Natural killer cell treated with Interleukin-12 subunit alpha and Interleukin-12 subunit beta and Interleukin-15 and Interleukin-18, amount 100 ng/mL, for 72 hours (primary cell): Measurements from ENCODE around the gene ZNF93. TPM values are rescaled to one million over a fixed set of nuclear protein-coding genes. Genes with fewer than 3 reads are reported as not detected.
A peak's percentile ranks its signal among the peaks of the same experiment; 100 is the strongest.
"Not testable (repeated sequence)": the region's sequence is repeated elsewhere in the genome, so short reads cannot be mapped to it uniquely, and the experiment has no call there.

ENCODE experiments used
- ATAC-seq, 2 donors: fragments of 150-1000 bp; cut with Tn5 transposase in 1 of 2; sonication (Bioruptor Pico), chemical (Tn5 transposase) in 1 of 2; 2 replicates each; pipeline ENCODE4 v1.10.0; 2021
- DNase-seq: peaks from one replicate; pipeline ENCODE4 v3.0.0; 2022; ENCODE audit warnings: low spot score
- H3K27ac Mint-ChIP-seq, 2 donors: 1 replicate in 1 of 2; 2 replicates in 1 of 2; pipeline ENCODE4 v1.8.0; 2022; ENCODE audit warnings: mixed read lengths in 2 of 2, mild to moderate bottlenecking in 1 of 2, moderate library complexity in 1 of 2
- H3K27me3 Mint-ChIP-seq, 2 donors: 1 replicate in 1 of 2; 2 replicates in 1 of 2; pipeline ENCODE4 v1.8.0; 2022; ENCODE audit warnings: mixed read lengths in 2 of 2
- H3K36me3 Mint-ChIP-seq: one replicate; pipeline ENCODE4 v1.8.0; 2022; ENCODE audit warnings: mixed read lengths
- H3K4me1 Mint-ChIP-seq, 2 donors: 1 replicate in 1 of 2; 2 replicates in 1 of 2; pipeline ENCODE4 v1.8.0; 2022; ENCODE audit warnings: low read depth in 2 of 2, mixed read lengths in 2 of 2, mild to moderate bottlenecking in 1 of 2
- H3K4me3 Mint-ChIP-seq: one replicate; pipeline ENCODE4 v1.8.0; 2022; ENCODE audit warnings: mixed read lengths
- H3K9me3 Mint-ChIP-seq: 2 replicates; pipeline ENCODE4 v1.8.0; 2022; ENCODE audit warnings: mixed read lengths
- total RNA-seq, 2 donors: library from RNA; stranded (reverse); gene quantifications; one replicate each; pipeline ENCODE4 v1.2.3, GENCODE V29; 2022

Gene ZNF93
- 1 to 10 TPM; 5.2 to 9.3 TPM for total RNA-seq

DNA sequence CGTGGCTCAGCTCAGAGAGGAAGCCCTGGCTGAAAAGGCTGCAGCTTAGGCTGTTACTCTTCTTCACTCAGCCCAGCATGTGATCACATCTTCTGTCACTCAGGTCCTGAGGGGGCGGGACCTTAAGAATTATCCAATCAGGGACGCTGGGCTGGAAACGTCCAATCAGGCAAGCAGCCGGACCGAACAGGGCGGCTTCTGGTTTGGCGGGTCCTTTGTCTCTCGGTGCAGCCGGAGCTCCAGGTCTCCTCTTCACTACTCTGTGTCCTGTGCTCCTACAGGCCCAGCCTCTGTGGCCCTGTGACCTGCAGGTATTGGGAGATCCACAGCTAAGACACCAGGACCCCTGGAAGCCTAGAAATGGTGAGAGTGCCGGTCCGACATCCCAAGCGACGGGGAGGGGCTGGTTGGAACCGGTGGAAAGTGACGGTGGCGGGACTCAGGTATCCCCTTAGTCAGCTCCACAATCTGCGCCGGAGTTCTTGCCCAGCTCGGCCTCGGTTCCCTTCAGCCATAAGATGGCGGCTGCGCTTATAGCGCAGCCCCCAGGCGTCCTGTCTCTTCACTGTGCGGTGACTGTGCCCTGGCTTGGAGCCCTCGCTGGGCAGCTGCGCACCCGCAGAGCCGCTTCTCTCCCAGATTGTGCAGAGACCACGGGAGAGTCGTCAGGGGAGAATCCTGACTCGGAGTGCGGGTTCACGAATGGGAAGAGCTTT is at the start of gene ZNF93:
ZNF93 (plus strand) TSS at position 218 of the 716 bp plus-strand sequence; CDS start at position 361, 143 bp downstream.
- H3K4me1 Mint-ChIP-seq, result peaks cover 19% of the 10 kb centered on the region in 2 donors
- H3K36me3 Mint-ChIP-seq, result peaks cover 43% of the 10 kb centered on the region
- peaks cover 19% of the 10 kb centered on the region for H3K9me3 Mint-ChIP-seq
- H3K27ac Mint-ChIP-seq, result peak within 1 kb of the TSS; percentile 73 to 74
- peak; percentile 94 for DNase-seq
- peak within 1 kb of the TSS; percentile 93 for H3K4me3 Mint-ChIP-seq
- no peaks in the 10 kb centered on the region for H3K27me3 Mint-ChIP-seq
- peak; percentile 98 for ATAC-seq

- ATAC-seq, H3K4me1 Mint-ChIP-seq, H3K27me3 Mint-ChIP-seq, H3K9me3 Mint-ChIP-seq, H3K36me3 Mint-ChIP-seq, H3K4me3 Mint-ChIP-seq, DNase-seq, H3K27ac Mint-ChIP-seq: not testable (repeated sequence)
Observed at GRCh38 chr19:19851740-19852139, 49.0 kb upstream of the ZNF93 start.

DNA sequence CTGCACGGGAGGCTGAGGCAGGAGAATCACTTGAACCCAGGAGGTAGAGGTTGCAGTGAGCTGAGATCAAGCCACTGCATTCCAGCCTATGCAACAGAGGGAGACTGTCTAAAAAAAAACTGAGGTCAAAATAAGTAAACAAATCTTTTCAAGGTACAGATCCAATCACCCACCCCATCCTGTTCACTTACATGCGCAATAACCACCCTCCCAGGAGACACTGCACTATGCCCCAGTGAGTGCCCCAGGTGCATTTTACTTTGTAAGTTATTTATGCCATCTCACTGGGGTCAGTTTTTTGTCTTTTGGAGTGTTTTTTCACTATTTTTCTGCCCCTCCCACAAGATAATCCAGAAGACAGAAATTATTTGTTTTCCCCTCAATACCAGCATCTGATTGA is 42.0 kb upstream of the ZNF93 start:
- ATAC-seq, result no peak
- Mint-ChIP-seq H3K9me3 (no peaks in the 10 kb centered on the region), H3K27me3 (no peaks in the 10 kb centered on the region), H3K4me3 (no peak overlapping the region), H3K27ac (no peak overlapping the region), H3K36me3 (no peaks in the 10 kb centered on the region), H3K4me1 (peaks cover 0 to 14% of the 10 kb centered on the region in 2 donors)
- DNase-seq, result no peak

GRCh38 chr19:19860756-19861390 is 39.9 kb upstream of the ZNF93 start:
- Mint-ChIP-seq H3K9me3 (no peaks in the 10 kb centered on the region), H3K27ac (peak overlapping the region in 1 of 2 donors; percentile 86), H3K4me1 (peaks cover 0 to 17% of the 10 kb centered on the region in 2 donors), H3K36me3 (no peaks in the 10 kb centered on the region), H3K27me3 (no peaks in the 10 kb centered on the region), H3K4me3 (peak overlapping the region; percentile 52)
- ATAC-seq (peak in 1 of 2 donors; percentile 77), DNase-seq (peak; percentile 79)

DNA sequence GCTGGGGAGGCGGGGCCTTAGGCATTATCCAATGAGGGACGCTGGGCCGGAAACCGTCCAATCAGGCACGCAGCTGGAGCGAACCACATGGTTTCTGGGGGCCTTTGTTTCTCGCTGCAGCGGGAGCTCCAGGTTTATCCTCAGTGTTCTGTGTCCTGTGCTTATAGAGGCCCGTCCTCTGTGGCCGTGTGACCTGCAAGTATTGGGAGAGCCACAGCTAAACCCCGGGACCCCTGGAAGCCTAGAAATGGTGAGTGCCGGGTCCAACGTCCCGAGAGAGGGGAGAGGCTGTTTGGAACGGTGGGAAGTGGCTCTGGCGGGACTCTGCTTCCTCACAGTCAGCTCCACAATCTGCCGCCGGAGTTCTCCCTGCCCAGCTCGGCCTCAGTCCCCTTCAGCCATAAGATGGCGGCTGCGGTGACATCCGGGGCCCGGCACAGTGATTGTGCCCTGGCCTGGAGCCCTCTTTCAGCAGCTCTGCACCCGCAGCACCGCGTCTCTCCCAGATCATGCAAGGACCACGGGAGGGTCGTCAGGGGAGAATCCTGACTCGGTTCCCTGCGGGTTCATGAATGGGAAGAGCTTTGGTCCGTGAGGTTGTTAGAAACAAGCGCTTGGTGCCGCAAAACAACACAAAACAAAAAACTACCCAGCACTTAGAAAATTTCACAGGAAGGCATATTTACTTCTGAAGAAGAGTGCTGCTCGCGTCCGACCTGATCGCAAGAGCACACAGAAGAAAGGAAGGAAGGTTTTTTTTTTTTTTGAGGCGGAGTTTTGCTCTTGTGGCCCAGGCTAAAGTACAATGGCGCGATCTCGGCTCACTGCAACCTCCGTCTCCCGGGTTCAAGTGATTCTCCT is 34.8 kb upstream of the ZNF93 start, which contains the start of gene ZNF253:
ZNF253 (plus strand) TSS at position 133 of the 861 bp plus-strand sequence; CDS start at position 248, 115 bp downstream.
- DNase-seq (peak; percentile 96), ATAC-seq (peak; percentile 97 to 98)
- H3K4me3 Mint-ChIP-seq, result peak within 1 kb of the TSS; percentile 98
- no peaks in the 10 kb centered on the region for H3K27me3 Mint-ChIP-seq
- H3K27ac Mint-ChIP-seq, result peak within 1 kb of the TSS; percentile 98 to 99
- no peaks in the 10 kb centered on the region for H3K9me3 Mint-ChIP-seq
- H3K36me3 Mint-ChIP-seq, result no peaks in the 10 kb centered on the region
- H3K4me1 Mint-ChIP-seq, result peaks cover 19 to 26% of the 10 kb centered on the region in 2 donors

GRCh38 chr19:19866611-19867248 is 34.0 kb upstream of the ZNF93 start:
- no peaks in the 10 kb centered on the region for H3K27me3 Mint-ChIP-seq
- H3K9me3 Mint-ChIP-seq, result no peaks in the 10 kb centered on the region
- peak; percentile 67 for DNase-seq
- H3K36me3 Mint-ChIP-seq, result no peaks in the 10 kb centered on the region
- H3K4me1 Mint-ChIP-seq, result peaks cover 27 to 29% of the 10 kb centered on the region in 2 donors
- H3K27ac Mint-ChIP-seq, result peak overlapping the region; percentile 98 to 99
- ATAC-seq, result peak; percentile 45 to 50
- H3K4me3 Mint-ChIP-seq, result peak overlapping the region; percentile 98

DNA sequence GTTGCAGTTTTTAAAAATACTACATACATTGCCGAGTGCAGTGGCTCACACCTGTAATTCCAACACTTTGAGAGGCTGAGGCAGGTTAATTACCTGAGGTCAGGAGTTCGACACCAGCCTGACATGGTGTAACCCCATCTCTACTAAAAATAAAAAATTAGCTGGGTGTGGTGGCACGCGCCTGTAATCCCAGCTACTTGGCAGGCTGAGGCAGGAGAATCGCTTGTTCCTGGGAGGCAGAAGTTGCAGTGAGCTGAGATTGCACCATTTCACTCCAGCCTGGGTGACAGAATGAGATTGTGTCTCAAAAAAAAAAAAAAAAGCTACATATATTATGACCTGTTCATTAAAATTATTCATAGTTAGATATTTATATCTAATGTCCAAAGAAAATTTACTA is 30.7 kb upstream of the ZNF93 start:
- ATAC-seq, H3K27me3 Mint-ChIP-seq, H3K9me3 Mint-ChIP-seq, H3K4me3 Mint-ChIP-seq, DNase-seq, H3K27ac Mint-ChIP-seq: not testable (repeated sequence)
- Mint-ChIP-seq H3K36me3 (peaks cover 12% of the 10 kb centered on the region), H3K4me1 (peaks cover 37 to 40% of the 10 kb centered on the region in 2 donors)

- Mint-ChIP-seq H3K27ac (no peak overlapping the region), H3K9me3 (no peaks in the 10 kb centered on the region), H3K27me3 (no peaks in the 10 kb centered on the region), H3K36me3 (peaks cover 12% of the 10 kb centered on the region), H3K4me3 (no peak overlapping the region), H3K4me1 (peaks cover 35 to 36% of the 10 kb centered on the region in 2 donors)
- DNase-seq, result no peak
- ATAC-seq, result no peak
Observed at GRCh38 chr19:19871932-19872331, 28.8 kb upstream of the ZNF93 start.

- ATAC-seq (no peak), DNase-seq (no peak)
- Mint-ChIP-seq H3K36me3 (peaks cover 20% of the 10 kb centered on the region), H3K9me3 (no peaks in the 10 kb centered on the region), H3K4me1 (peaks cover 22 to 25% of the 10 kb centered on the region in 2 donors), H3K27ac (no peak overlapping the region), H3K27me3 (no peaks in the 10 kb centered on the region), H3K4me3 (no peak overlapping the region)
Observed at GRCh38 chr19:19873381-19873780, 27.4 kb upstream of the ZNF93 start.

- no peaks in the 10 kb centered on the region for H3K9me3 Mint-ChIP-seq
- peak overlapping the region in 1 of 2 donors; percentile 65 for H3K27ac Mint-ChIP-seq
- DNase-seq, result no peak
- H3K4me3 Mint-ChIP-seq, result no peak overlapping the region
- H3K4me1 Mint-ChIP-seq, result peaks cover 8% of the 10 kb centered on the region in 2 donors
- ATAC-seq, result no peak
- H3K27me3 Mint-ChIP-seq, result no peaks in the 10 kb centered on the region
- H3K36me3 Mint-ChIP-seq, result peaks cover 20% of the 10 kb centered on the region
Observed at GRCh38 chr19:19877724-19878123, 23.0 kb upstream of the ZNF93 start.

DNA sequence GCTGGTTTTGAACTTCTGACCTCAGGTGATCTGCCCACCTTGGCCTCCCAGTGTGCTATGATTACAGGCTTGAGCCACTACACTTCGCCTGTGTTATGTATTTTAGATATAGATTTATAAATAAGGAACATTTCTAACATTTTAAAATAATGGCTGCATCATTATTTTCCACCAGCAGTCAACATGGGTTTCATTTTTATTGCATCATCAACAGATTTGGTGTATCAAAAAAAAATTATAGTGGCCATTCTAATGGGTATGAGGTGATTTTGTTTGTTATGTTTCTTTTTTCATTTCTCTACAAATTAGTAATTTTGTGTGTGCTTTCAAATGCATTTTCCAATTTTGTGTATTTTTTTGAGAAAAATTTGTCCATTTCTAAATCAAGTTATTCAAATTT is 16.2 kb upstream of the ZNF93 start:
- Mint-ChIP-seq H3K27ac (no peak overlapping the region), H3K4me1 (no peaks in the 10 kb centered on the region), H3K9me3 (no peaks in the 10 kb centered on the region), H3K36me3 (peaks cover 24% of the 10 kb centered on the region), H3K4me3 (no peak overlapping the region), H3K27me3 (no peaks in the 10 kb centered on the region)
- no peak for DNase-seq
- ATAC-seq, result no peak

- ATAC-seq, H3K4me3 Mint-ChIP-seq, H3K4me1 Mint-ChIP-seq, H3K27ac Mint-ChIP-seq, DNase-seq, H3K27me3 Mint-ChIP-seq: not testable (repeated sequence)
- peaks cover 16% of the 10 kb centered on the region for H3K9me3 Mint-ChIP-seq
- peaks cover 50% of the 10 kb centered on the region for H3K36me3 Mint-ChIP-seq
Observed at GRCh38 chr19:19892055-19892941, 8.4 kb upstream of the ZNF93 start.
